MM.1S (cell line): Measurements from ENCODE around the gene HSPA2.
A peak's percentile ranks its signal among the peaks of the same experiment; 100 is the strongest.

Experiments
- DNase-seq: peaks from one replicate; pipeline ENCODE4 v3.0.0-alpha.2; 2015
- H2AFZ ChIP-seq: fragments of 300-600 bp; sonication (generic); 2 replicates; pipeline ENCODE4 v1.6.0; 2016; ENCODE audit warnings: antibody characterized with exemption, low read length
- H3F3A ChIP-seq: fragments of 300-600 bp; sonication (generic); 2 replicates; pipeline ENCODE4 v1.6.1; 2016; ENCODE audit warnings: mild to moderate bottlenecking, antibody characterized with exemption, low read length, moderate library complexity, mixed read lengths; ENCODE audit not compliant: insufficient read depth
- H3K27ac ChIP-seq: fragments of 300-600 bp; sonication (generic); 2 replicates; pipeline ENCODE4 v1.5.1; 2016; ENCODE audit warnings: mild to moderate bottlenecking, low read length
- H3K27me3 ChIP-seq: fragments of 300-600 bp; sonication (generic); replicated peaks from 2 replicates; pipeline ENCODE4 v1.6.0; 2016; ENCODE audit warnings: low read length; ENCODE audit not compliant: insufficient read depth
- H3K36me3 ChIP-seq: fragments of 300-600 bp; sonication (generic); replicated peaks from 2 replicates; pipeline ENCODE4 v1.6.1; 2016; ENCODE audit warnings: mild to moderate bottlenecking, low read length, mixed read lengths; ENCODE audit not compliant: insufficient read depth
- H3K4me1 ChIP-seq: fragments of 300-600 bp; sonication (generic); 2 replicates; pipeline ENCODE4 v1.6.1; 2016; ENCODE audit warnings: low read length, mixed read lengths
- H3K4me2 ChIP-seq: fragments of 300-600 bp; sonication (generic); 2 replicates; pipeline ENCODE4 v1.6.0; 2016; ENCODE audit warnings: low read depth, low read length
- H3K4me3 ChIP-seq: fragments of 300-600 bp; sonication (generic); 2 replicates; pipeline ENCODE4 v1.5.1; 2016; ENCODE audit warnings: low read length, mixed read lengths
- H3K79me2 ChIP-seq: fragments of 300-600 bp; sonication (generic); 2 replicates; pipeline ENCODE4 v1.6.1; 2016; ENCODE audit warnings: mixed run types, low read length, mixed read lengths
- H3K9ac ChIP-seq: fragments of 300-600 bp; sonication (generic); 2 replicates; pipeline ENCODE4 v1.6.1; 2016; ENCODE audit warnings: low read length, mixed read lengths
- H3K9me2 ChIP-seq: fragments of 300-600 bp; sonication (generic); replicated peaks from 2 replicates; pipeline ENCODE4 v1.6.1; 2016; ENCODE audit warnings: mild to moderate bottlenecking, low read length, mixed read lengths; ENCODE audit not compliant: insufficient read depth
- H3K9me3 ChIP-seq: fragments of 300-600 bp; sonication (generic); replicated peaks from 2 replicates; pipeline ENCODE4 v1.6.1; 2016; ENCODE audit warnings: mild to moderate bottlenecking, low read length, mixed read lengths; ENCODE audit not compliant: insufficient read depth
- H4K20me1 ChIP-seq: fragments of 300-600 bp; sonication (generic); 2 replicates; pipeline ENCODE4 v1.6.1; 2016; ENCODE audit warnings: mild to moderate bottlenecking, low read length, moderate library complexity, mixed read lengths; ENCODE audit not compliant: insufficient read depth
- EZH2 ChIP-seq: fragments of 300-600 bp; sonication (generic); optimal IDR thresholded peaks from 2 replicates; pipeline ENCODE3; 2017; ENCODE audit warnings: low read depth, mild to moderate bottlenecking, antibody characterized with exemption, low read length, mixed read lengths
- EZH2phosphoT487 ChIP-seq: fragments of 300-600 bp; sonication (generic); IDR thresholded peaks from 2 replicates; pipeline ENCODE4 v1.6.1; 2018; ENCODE audit warnings: antibody characterized with exemption, low read length
- TF ChIP-seq, protein P1 (sequence below): fragments of 300-600 bp; sonication (generic); IDR thresholded peaks from 2 replicates; pipeline ENCODE4 v1.5.1; 2016; ENCODE audit warnings: antibody characterized with exemption, low read length, mixed read lengths

HSPA2 gene

DNA sequence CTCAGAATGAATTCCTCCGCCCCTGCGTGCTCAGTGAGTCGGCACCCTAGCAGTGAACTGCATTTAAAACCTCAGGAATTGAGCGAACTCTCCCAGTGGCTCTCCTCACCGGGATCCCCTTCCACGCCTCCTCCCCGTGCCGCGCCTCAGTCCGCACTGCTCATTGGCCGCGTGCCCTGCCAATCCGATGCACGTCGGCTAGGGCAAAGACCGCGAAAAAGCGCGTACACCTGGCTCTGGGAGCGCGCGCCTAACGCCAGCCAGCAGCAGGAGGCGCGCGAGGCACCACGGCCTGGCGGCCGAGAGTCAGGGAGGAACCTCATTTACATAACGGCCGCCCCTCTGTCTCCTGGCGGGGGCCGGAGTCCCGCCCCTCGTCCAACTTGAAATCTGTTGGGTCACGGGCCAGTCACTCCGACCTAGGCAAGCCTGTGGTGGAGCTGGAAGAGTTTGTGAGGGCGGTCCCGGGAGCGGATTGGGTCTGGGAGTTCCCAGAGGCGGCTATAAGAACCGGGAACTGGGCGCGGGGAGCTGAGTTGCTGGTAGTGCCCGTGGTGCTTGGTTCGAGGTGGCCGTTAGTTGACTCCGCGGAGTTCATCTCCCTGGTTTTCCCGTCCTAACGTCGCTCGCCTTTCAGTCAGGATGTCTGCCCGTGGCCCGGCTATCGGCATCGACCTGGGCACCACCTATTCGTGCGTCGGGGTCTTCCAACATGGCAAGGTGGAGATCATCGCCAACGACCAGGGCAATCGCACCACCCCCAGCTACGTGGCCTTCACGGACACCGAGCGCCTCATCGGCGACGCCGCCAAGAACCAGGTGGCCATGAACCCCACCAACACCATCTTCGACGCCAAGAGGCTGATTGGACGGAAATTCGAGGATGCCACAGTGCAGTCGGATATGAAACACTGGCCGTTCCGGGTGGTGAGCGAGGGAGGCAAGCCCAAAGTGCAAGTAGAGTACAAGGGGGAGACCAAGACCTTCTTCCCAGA, at the start of gene HSPA2:
HSPA2 (plus strand) TSS at position 534 of the 995 bp plus-strand sequence; CDS start at position 643, 109 bp downstream.
- H3K9me3 ChIP-seq, result no peaks in the 10 kb centered on the region
- peak within 1 kb of the TSS; percentile 51; the same call in 1 of the 2 replicates for H3K27ac ChIP-seq
- H3K27me3 ChIP-seq, result no peaks in the 10 kb centered on the region
- no peaks in the 10 kb centered on the region for H4K20me1 ChIP-seq
- no peaks in the 10 kb centered on the region for H3K36me3 ChIP-seq
- peak within 1 kb of the TSS; percentile 50; the same call in 1 of the 2 replicates for H3K9ac ChIP-seq
- H3K9me2 ChIP-seq, result no peaks in the 10 kb centered on the region
- peak within 1 kb of the TSS; percentile 82 for H2AFZ ChIP-seq
- peak within 1 kb of the TSS; percentile 73 for H3K4me3 ChIP-seq
- no peaks in the 10 kb centered on the region for H3F3A ChIP-seq
- TF ChIP-seq, protein P1, sequence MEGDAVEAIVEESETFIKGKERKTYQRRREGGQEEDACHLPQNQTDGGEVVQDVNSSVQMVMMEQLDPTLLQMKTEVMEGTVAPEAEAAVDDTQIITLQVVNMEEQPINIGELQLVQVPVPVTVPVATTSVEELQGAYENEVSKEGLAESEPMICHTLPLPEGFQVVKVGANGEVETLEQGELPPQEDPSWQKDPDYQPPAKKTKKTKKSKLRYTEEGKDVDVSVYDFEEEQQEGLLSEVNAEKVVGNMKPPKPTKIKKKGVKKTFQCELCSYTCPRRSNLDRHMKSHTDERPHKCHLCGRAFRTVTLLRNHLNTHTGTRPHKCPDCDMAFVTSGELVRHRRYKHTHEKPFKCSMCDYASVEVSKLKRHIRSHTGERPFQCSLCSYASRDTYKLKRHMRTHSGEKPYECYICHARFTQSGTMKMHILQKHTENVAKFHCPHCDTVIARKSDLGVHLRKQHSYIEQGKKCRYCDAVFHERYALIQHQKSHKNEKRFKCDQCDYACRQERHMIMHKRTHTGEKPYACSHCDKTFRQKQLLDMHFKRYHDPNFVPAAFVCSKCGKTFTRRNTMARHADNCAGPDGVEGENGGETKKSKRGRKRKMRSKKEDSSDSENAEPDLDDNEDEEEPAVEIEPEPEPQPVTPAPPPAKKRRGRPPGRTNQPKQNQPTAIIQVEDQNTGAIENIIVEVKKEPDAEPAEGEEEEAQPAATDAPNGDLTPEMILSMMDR, result peak; percentile 55
- no peak for TF ChIP-seq EZH2phosphoT487
- peak; percentile 92 for DNase-seq
- no peaks in the 10 kb centered on the region for H3K4me1 ChIP-seq
- H3K4me2 ChIP-seq, result peak within 1 kb of the TSS; percentile 47; the same call in 1 of the 2 replicates
- H3K79me2 ChIP-seq, result no peaks in the 10 kb centered on the region

DNA sequence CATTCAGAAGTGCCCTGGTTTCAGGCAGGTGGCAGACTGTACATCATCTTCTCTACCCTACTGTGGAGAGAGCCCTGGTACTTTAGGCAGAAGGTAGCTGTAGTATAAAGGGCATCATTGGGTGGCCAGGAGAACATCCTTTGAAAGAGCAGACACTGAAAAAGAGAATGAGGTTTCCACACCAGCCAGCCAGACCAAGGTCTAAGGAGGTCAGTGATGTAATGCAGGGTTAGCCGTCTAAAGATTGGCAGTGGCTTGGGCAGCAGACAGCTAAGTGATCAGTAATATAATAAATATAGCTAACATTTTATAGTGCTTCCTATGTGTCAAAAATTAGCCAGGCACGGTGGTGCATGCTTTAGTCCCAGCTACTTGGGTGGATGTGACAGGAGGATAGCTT, 48.9 kb upstream of the HSPA2 start:
- no peak overlapping the region for H3K27ac ChIP-seq
- no peaks in the 10 kb centered on the region for H3K27me3 ChIP-seq
- H3K4me1 ChIP-seq, result no peaks in the 10 kb centered on the region
- no peak for DNase-seq
- no peaks in the 10 kb centered on the region for H4K20me1 ChIP-seq
- H3K9ac ChIP-seq, result no peak overlapping the region
- H3K36me3 ChIP-seq, result no peaks in the 10 kb centered on the region
- TF ChIP-seq EZH2 (no peak), EZH2phosphoT487 (no peak)
- TF ChIP-seq, protein P1, result no peak
- no peaks in the 10 kb centered on the region; the same call in 1 of the 2 replicates for H3K79me2 ChIP-seq
- no peaks in the 10 kb centered on the region for H3F3A ChIP-seq
- H2AFZ ChIP-seq, result no peak overlapping the region
- no peaks in the 10 kb centered on the region for H3K9me3 ChIP-seq
- no peak overlapping the region for H3K4me3 ChIP-seq
- no peak overlapping the region for H3K4me2 ChIP-seq
- no peaks in the 10 kb centered on the region for H3K9me2 ChIP-seq

DNA sequence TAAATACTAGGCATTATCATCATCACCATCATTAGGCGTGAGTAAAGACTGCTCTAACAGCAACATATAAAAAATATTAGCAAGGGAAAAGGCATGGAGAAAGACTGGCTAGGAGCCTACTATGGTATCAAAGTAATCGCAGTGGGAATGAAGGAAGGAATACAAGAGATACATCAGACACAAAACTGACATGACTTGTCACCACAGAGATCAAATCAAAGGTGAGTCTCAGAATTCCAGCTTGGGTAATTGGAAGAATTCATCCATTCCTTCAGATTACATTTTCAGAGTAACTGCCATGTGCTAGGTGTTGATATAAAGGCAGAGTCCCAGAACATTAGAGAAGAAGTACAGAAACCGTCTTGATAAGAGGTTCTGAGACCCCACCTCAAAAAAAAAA, 47.1 kb upstream of the HSPA2 start:
- no peak overlapping the region for H2AFZ ChIP-seq
- H3K9ac ChIP-seq, result no peak overlapping the region
- DNase-seq, result no peak
- TF ChIP-seq EZH2, result no peak
- TF ChIP-seq, protein P1, result no peak
- TF ChIP-seq EZH2phosphoT487, result no peak
- H3K36me3 ChIP-seq, result no peaks in the 10 kb centered on the region; the same call in 1 of the 2 replicates
- no peaks in the 10 kb centered on the region for H4K20me1 ChIP-seq
- no peak overlapping the region for H3K27ac ChIP-seq
- H3K27me3 ChIP-seq, result no peaks in the 10 kb centered on the region
- H3K4me3 ChIP-seq, result no peak overlapping the region
- H3K4me2 ChIP-seq, result no peak overlapping the region
- no peaks in the 10 kb centered on the region for H3K9me3 ChIP-seq
- H3F3A ChIP-seq, result no peaks in the 10 kb centered on the region
- no peaks in the 10 kb centered on the region for H3K9me2 ChIP-seq
- H3K4me1 ChIP-seq, result no peaks in the 10 kb centered on the region
- H3K79me2 ChIP-seq, result peaks cover 4% of the 10 kb centered on the region
